RWPE2 (cell line): ENCODE data around the gene TBX6.
"Not testable (repeated sequence)": the region's sequence is repeated elsewhere in the genome, so short reads cannot be mapped to it uniquely, and the experiment has no call there.

Source experiments
- ATAC-seq: fragments of 200-7000 bp; cut with Tn5 transposase; 3 replicates; pipeline ENCODE4 v1.9.1; 2021; ENCODE audit warnings: low read depth
- DNase-seq: peaks from one replicate; pipeline ENCODE4 v3.0.0-alpha.2; 2020; ENCODE audit warnings: low spot score
- H3K27ac ChIP-seq: fragments of 450-650 bp; 2 replicates; pipeline ENCODE4 v1.5.1; 2017; ENCODE audit warnings: mild to moderate bottlenecking; ENCODE audit not compliant: poor library complexity, severe bottlenecking
- H3K27me3 ChIP-seq: fragments of 250-450 bp; sonication (Bioruptor Pico); 2 replicates; pipeline ENCODE4 v1.5.1; 2021; ENCODE audit warnings: mild to moderate bottlenecking, moderate library complexity; ENCODE audit not compliant: insufficient read depth, poor library complexity, severe bottlenecking
- H3K36me3 ChIP-seq: fragments of 250-450 bp; sonication (Bioruptor Pico); 2 replicates; pipeline ENCODE4 v1.5.1; 2020; ENCODE audit warnings: low read depth, mild to moderate bottlenecking, moderate library complexity
- H3K4me1 ChIP-seq: fragments of 250-450 bp; sonication (Bioruptor Pico); 2 replicates; pipeline ENCODE4 v1.5.1; 2021; ENCODE audit warnings: mild to moderate bottlenecking, moderate library complexity; ENCODE audit not compliant: insufficient read depth, poor library complexity, severe bottlenecking
- H3K4me3 ChIP-seq: fragments of 250-450 bp; sonication (Bioruptor Pico); 2 replicates; pipeline ENCODE4 v1.5.1; 2021; ENCODE audit warnings: mild to moderate bottlenecking, moderate library complexity; ENCODE audit not compliant: severe bottlenecking
- H3K9me3 ChIP-seq: fragments of 250-450 bp; sonication (Bioruptor Pico); 2 replicates; pipeline ENCODE4 v1.5.1; 2021; ENCODE audit warnings: mild to moderate bottlenecking, moderate library complexity; ENCODE audit not compliant: severe bottlenecking
- TF ChIP-seq, protein P1 (sequence below): fragments of 450-650 bp; IDR thresholded peaks from one replicate; pipeline ENCODE4 v1.5.1; 2017; ENCODE audit warnings: mild to moderate bottlenecking, moderate library complexity; ENCODE audit not compliant: poor library complexity, severe bottlenecking

TBX6 gene

DNA sequence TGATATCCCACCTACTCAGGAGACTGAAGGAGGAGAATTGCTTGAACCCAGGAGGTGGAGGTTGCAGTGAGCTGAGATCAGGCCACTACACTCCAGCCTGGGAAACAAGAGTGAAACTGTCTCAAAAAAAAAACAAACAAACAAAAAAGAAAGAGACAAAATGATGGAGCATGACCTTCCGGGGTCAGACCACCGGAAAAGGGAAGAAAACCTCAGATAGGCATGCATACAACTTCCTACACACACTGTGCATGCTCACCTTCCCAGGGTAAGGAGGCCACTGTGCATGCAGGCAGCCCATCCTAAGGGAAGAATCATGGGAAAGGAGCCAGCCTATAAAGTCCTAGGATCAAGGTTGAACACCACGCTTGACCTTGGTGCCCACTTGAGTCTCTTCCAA, 40.9 kb upstream of the TBX6 start:
- no peaks in the 10 kb centered on the region for H3K4me1 ChIP-seq
- H3K36me3 ChIP-seq: no peaks in the 10 kb centered on the region
- H3K27ac ChIP-seq: no peak overlapping the region
- no peaks in the 10 kb centered on the region for H3K9me3 ChIP-seq
- DNase-seq (no peak), ATAC-seq (no peak)
- no peaks in the 10 kb centered on the region for H3K27me3 ChIP-seq
- TF ChIP-seq, protein P1, sequence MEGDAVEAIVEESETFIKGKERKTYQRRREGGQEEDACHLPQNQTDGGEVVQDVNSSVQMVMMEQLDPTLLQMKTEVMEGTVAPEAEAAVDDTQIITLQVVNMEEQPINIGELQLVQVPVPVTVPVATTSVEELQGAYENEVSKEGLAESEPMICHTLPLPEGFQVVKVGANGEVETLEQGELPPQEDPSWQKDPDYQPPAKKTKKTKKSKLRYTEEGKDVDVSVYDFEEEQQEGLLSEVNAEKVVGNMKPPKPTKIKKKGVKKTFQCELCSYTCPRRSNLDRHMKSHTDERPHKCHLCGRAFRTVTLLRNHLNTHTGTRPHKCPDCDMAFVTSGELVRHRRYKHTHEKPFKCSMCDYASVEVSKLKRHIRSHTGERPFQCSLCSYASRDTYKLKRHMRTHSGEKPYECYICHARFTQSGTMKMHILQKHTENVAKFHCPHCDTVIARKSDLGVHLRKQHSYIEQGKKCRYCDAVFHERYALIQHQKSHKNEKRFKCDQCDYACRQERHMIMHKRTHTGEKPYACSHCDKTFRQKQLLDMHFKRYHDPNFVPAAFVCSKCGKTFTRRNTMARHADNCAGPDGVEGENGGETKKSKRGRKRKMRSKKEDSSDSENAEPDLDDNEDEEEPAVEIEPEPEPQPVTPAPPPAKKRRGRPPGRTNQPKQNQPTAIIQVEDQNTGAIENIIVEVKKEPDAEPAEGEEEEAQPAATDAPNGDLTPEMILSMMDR: no peak
- H3K4me3 ChIP-seq: no peak overlapping the region

DNA sequence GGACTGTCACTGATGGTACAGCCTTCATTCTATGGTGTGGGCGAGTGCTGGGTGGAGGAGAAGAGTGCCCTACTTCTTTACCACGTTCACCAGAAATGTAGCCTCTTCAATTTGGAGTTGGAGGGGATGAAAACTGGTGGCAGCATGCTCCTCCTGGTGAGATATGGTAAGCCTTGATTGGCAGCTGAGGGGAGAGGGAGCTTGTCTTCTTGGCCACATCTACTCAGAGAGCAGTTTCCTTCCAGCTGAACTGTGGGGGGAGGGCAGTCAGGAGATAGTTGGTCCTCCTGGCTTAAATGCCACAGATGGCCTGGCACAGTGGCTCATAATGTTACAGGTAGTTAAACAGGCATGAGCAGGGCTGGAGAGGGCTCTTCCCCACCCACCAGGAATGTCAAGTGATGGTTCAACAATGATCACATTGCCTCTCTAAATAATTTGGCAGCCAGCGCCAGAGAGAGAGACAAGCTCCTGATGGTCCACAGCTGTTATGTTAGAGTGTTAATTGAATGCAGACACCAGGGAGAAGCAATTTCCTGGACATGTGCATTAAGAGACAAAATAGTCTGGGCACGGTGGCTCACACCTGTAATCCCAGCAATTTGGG, 40.2 kb upstream of the TBX6 start:
- Histone ChIP-seq H3K4me3 (no peak overlapping the region), H3K4me1 (no peaks in the 10 kb centered on the region), H3K27ac (no peak overlapping the region), H3K36me3 (no peaks in the 10 kb centered on the region), H3K27me3 (no peaks in the 10 kb centered on the region), H3K9me3 (no peaks in the 10 kb centered on the region)
- TF ChIP-seq, protein P1: no peak
- ATAC-seq (no peak), DNase-seq (no peak)

DNA sequence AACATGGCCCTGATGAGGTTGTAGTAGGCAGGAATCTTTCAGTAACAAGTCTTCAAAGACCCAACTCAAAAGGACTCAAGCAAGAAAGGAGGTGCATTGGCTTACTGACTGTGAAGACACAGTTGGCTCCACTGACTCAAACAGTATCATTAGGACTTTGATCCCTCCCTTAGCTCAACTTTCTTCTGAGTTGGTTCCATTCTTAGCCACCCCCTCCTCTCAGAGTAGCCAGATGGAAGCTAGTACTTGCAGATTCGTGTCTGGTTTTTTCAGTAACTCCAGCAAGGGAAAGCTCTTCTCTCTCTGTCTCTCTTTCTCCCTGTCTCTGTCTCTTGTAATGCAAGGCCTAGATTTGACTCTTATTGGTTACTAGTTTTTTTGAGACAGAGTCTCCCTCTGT, 36.3 kb upstream of the TBX6 start:
- H3K4me3 ChIP-seq: no peak overlapping the region
- H3K9me3 ChIP-seq: no peaks in the 10 kb centered on the region
- H3K27ac ChIP-seq: no peak overlapping the region
- peaks cover 3% of the 10 kb centered on the region for H3K4me1 ChIP-seq
- H3K36me3 ChIP-seq: no peaks in the 10 kb centered on the region
- ATAC-seq (no peak), DNase-seq (no peak)
- no peaks in the 10 kb centered on the region for H3K27me3 ChIP-seq
- TF ChIP-seq, protein P1: no peak

DNA sequence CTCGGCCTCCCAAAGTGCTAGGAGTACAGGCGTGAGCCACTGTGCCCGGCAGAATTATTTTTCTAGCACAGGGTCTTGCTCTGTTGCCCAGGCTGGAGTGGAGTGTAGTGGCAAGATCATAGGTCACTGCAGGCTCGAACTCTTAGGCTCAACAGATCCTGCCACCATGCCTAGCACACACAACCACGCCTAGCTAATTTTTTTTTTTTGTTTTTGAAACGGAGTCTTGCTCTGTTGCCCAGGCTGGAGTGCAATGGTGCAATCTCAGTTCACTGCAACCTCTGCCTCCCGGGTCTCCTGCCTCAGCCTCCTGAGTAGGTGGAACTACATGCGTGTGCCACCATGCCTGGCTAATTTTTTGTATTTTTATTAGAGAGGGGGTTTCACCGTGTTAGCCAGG, 34.0 kb upstream of the TBX6 start:
- not testable (repeated sequence) for ATAC-seq, H3K4me1 ChIP-seq, H3K36me3 ChIP-seq, DNase-seq, H3K27me3 ChIP-seq, H3K9me3 ChIP-seq, H3K4me3 ChIP-seq, H3K27ac ChIP-seq

DNA sequence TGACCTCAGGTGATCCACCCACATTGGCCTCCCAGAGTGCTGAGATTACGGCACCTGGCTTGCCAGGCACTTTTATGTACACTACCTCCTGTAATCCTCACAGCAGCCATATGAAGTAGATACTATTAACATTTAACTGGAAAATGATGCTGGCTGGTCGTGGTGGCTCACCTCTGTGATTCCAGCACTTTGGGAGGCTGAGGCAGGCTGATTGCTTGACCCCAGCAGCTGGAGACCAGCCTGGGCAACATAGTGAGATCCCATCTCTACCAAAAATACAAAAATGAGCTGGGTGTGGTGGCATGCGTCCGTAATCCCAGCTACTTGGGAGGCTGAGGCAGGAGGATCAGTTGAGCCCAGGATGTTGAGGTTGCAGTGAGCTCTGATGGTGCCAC, 33.3 kb upstream of the TBX6 start:
- TF ChIP-seq, protein P1: no peak

More for the DNA sequence above, 33.3 kb upstream of the TBX6 start:
- DNase-seq (no peak), ATAC-seq (no peak)
- Histone ChIP-seq H3K27ac (no peak overlapping the region), H3K9me3 (no peaks in the 10 kb centered on the region), H3K4me3 (no peak overlapping the region), H3K4me1 (peaks cover 3% of the 10 kb centered on the region), H3K27me3 (no peaks in the 10 kb centered on the region), H3K36me3 (peaks cover 1% of the 10 kb centered on the region; the same call in 1 of the 2 replicates)
